ENCODE data around the gene ZFYVE19.

The ZFYVE19 gene

DNA sequence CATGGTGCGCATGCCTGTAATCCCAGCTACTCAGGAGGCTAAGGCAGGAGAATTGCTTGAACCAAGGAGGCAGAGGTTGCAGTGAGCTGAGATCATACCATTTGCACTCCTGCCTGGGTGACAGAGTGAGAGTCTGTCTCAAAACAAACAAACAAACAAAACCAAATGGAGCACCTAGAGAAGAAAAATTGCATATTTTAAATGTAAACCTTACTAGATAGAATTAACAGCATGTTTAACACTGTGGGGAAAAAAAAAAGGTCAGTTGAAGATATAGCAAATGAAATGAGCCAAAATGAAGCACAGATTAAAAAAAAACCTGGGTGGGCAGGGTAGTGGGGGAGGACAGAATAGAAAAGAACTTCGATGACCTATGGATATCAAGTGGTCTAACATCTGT is 14.3 kb downstream of the ZFYVE19 start:
- H3K79me2 ChIP-seq (ENCODE audit: insufficient read depth, low read length) = no peaks in the 10 kb centered on the region
- H3K9me2 ChIP-seq (replicated peaks; ENCODE audit: low read depth, low read length) = no peaks in the 10 kb centered on the region
- H2AFZ ChIP-seq (ENCODE audit: low read length) = no peak overlapping the region
- H3K27me3 ChIP-seq (ENCODE audit: insufficient read depth, low read length, poor library complexity, severe bottlenecking) = no peaks in the 10 kb centered on the region
- no peaks in the 10 kb centered on the region for H3K9me3 ChIP-seq (ENCODE audit: insufficient read depth, low read depth, low read length)
- no peak overlapping the region for H3K4me3 ChIP-seq (ENCODE audit: low read length, poor library complexity, severe bottlenecking)
- no peaks in the 10 kb centered on the region for H3K4me1 ChIP-seq (ENCODE audit: insufficient read depth, low read length, poor library complexity, severe bottlenecking)
- H3K4me2 ChIP-seq (ENCODE audit: low read depth, low read length, poor library complexity, severe bottlenecking) = no peak overlapping the region
- no peaks in the 10 kb centered on the region for H3F3A ChIP-seq (ENCODE audit: low read depth)
- TF ChIP-seq, protein P1, sequence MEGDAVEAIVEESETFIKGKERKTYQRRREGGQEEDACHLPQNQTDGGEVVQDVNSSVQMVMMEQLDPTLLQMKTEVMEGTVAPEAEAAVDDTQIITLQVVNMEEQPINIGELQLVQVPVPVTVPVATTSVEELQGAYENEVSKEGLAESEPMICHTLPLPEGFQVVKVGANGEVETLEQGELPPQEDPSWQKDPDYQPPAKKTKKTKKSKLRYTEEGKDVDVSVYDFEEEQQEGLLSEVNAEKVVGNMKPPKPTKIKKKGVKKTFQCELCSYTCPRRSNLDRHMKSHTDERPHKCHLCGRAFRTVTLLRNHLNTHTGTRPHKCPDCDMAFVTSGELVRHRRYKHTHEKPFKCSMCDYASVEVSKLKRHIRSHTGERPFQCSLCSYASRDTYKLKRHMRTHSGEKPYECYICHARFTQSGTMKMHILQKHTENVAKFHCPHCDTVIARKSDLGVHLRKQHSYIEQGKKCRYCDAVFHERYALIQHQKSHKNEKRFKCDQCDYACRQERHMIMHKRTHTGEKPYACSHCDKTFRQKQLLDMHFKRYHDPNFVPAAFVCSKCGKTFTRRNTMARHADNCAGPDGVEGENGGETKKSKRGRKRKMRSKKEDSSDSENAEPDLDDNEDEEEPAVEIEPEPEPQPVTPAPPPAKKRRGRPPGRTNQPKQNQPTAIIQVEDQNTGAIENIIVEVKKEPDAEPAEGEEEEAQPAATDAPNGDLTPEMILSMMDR (conservative IDR thresholded peaks at IDR 0.05; ENCODE audit: low read length) = no peak
- TF ChIP-seq EZH2phosphoT487 (IDR thresholded peaks at IDR 0.05; ENCODE audit: borderline replicate concordance) = no peak
- H4K20me1 ChIP-seq (ENCODE audit: insufficient read depth, low read length, poor library complexity, severe bottlenecking) = no peaks in the 10 kb centered on the region
- no peaks in the 10 kb centered on the region for H3K36me3 ChIP-seq (ENCODE audit: insufficient read depth, low read length)
- no peak overlapping the region for H3K9ac ChIP-seq (ENCODE audit: low read depth, low read length, poor library complexity, severe bottlenecking)

DNA sequence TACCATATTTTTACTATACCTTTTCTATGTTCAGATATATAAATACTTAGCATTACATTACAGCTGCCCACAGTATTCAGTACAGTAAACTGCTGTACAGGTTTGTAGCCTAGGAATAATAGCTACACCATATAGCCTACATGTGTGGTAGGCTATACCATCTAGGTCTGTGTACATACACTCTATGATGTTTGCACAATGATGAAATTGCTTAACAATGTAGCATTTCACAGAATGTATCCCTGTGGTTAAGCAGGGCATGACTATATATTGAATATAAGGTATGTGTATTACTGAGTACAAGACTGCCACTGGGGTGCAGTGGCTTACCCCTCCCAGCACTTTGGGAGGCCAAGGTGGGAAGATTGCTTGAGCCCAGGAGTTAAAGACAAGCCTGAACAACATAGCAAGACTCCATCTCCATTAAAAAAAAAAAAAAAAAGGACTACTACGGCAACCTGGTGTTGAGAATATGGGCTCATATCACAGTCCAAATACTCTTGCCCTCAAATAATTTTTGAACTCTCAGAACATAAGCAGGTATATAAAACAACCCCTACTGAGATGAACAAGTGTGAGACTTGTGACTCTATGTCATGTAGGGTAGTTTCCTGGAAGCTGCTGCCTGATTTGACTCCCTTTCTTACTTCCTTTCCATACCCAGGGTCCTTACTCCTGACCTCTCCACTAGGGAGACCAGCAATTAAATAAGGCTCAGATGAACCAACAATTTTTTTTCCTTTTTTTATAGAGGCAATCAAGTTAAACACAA is 16.9 kb downstream of the ZFYVE19 start:
- Histone ChIP-seq H3K9me3 (ENCODE audit: insufficient read depth, low read depth, low read length) (no peaks in the 10 kb centered on the region), H3K36me3 (ENCODE audit: insufficient read depth, low read length) (no peaks in the 10 kb centered on the region), H3F3A (ENCODE audit: low read depth) (no peaks in the 10 kb centered on the region), H2AFZ (ENCODE audit: low read length) (no peak overlapping the region), H3K27me3 (ENCODE audit: insufficient read depth, low read length, poor library complexity, severe bottlenecking) (no peaks in the 10 kb centered on the region), H3K9me2 (replicated peaks; ENCODE audit: low read depth, low read length) (no peaks in the 10 kb centered on the region), H3K79me2 (ENCODE audit: insufficient read depth, low read length) (no peaks in the 10 kb centered on the region), H3K4me3 (ENCODE audit: low read length, poor library complexity, severe bottlenecking) (no peak overlapping the region), H3K9ac (ENCODE audit: low read depth, low read length, poor library complexity, severe bottlenecking) (no peak overlapping the region), H4K20me1 (ENCODE audit: insufficient read depth, low read length, poor library complexity, severe bottlenecking) (no peaks in the 10 kb centered on the region), H3K4me1 (ENCODE audit: insufficient read depth, low read length, poor library complexity, severe bottlenecking) (no peaks in the 10 kb centered on the region), H3K4me2 (ENCODE audit: low read depth, low read length, poor library complexity, severe bottlenecking) (no peak overlapping the region)
- TF ChIP-seq EZH2phosphoT487 (IDR thresholded peaks at IDR 0.05; ENCODE audit: borderline replicate concordance) = no peak
- TF ChIP-seq, protein P1 (conservative IDR thresholded peaks at IDR 0.05; ENCODE audit: low read length) = no peak

DNA sequence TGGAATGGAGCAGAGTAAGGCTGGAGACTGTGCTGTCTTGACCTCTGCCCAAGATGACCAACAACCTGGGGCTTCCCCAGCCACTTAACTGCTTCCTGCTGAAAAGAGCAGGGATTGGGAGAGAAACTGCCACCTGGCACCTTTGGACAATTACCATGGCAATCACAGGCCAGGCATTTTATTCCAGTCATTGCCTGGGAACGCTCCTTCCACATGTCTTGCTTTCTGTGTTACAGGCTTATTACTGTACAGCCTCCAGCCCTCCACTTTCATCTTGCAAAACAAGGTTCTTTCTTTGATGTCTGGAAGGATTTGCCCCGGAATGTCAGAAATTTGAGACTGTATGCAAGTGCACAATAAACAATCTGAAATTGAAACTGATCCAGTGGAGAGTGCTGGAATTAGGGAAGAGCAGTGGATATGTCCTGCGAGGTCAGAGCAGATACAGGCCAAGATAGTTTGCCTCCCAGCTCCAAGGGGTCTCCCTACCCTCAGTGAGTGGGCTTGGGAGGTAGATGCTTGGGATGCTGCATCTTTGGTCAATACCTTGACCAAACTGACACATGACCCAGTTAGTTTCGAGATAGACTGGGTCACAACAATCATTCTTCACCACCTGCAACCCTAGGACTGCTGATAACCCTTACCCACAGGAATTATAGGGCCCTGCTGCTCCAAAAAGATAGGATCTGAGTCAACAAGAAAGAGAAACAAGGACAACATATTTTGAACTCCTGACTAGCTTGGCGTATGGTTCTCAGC is 19.0 kb downstream of the ZFYVE19 start:
- no peak overlapping the region for H3K9ac ChIP-seq (ENCODE audit: low read depth, low read length, poor library complexity, severe bottlenecking)
- no peaks in the 10 kb centered on the region for H3K4me1 ChIP-seq (ENCODE audit: insufficient read depth, low read length, poor library complexity, severe bottlenecking)
- H3K4me3 ChIP-seq (ENCODE audit: low read length, poor library complexity, severe bottlenecking) = no peak overlapping the region
- no peaks in the 10 kb centered on the region for H3F3A ChIP-seq (ENCODE audit: low read depth)
- no peaks in the 10 kb centered on the region for H3K36me3 ChIP-seq (ENCODE audit: insufficient read depth, low read length)
- no peaks in the 10 kb centered on the region for H3K9me3 ChIP-seq (ENCODE audit: insufficient read depth, low read depth, low read length)
- no peak for TF ChIP-seq EZH2phosphoT487 (IDR thresholded peaks at IDR 0.05; ENCODE audit: borderline replicate concordance)
- TF ChIP-seq, protein P1 (conservative IDR thresholded peaks at IDR 0.05; ENCODE audit: low read length) = no peak
- no peaks in the 10 kb centered on the region for H3K27me3 ChIP-seq (ENCODE audit: insufficient read depth, low read length, poor library complexity, severe bottlenecking)
- no peak overlapping the region for H2AFZ ChIP-seq (ENCODE audit: low read length)
- no peaks in the 10 kb centered on the region for H4K20me1 ChIP-seq (ENCODE audit: insufficient read depth, low read length, poor library complexity, severe bottlenecking)
- H3K79me2 ChIP-seq (ENCODE audit: insufficient read depth, low read length) = no peaks in the 10 kb centered on the region
- no peaks in the 10 kb centered on the region for H3K9me2 ChIP-seq (replicated peaks; ENCODE audit: low read depth, low read length)
- no peak overlapping the region for H3K4me2 ChIP-seq (ENCODE audit: low read depth, low read length, poor library complexity, severe bottlenecking)

Measured in Loucy (cell line).